Lower leg skin (tissue), 3 donors: Measurements from ENCODE around the gene APCDD1.

ENCODE experiments used
- CTCF ChIP-seq, 3 donors: fragments of 450-650 bp; IDR thresholded peaks; one replicate each; pipeline ENCODE4 v1.5.1; 2016; ENCODE audit warnings: antibody characterized with exemption in 3 of 3, mild to moderate bottlenecking in 3 of 3, moderate library complexity in 2 of 3
- POLR2A ChIP-seq, 2 donors: fragments of 450-650 bp; IDR thresholded peaks; one replicate each; pipeline ENCODE4 v1.6.1; 2016 to 2017; ENCODE audit warnings: antibody characterized with exemption in 2 of 2, mild to moderate bottlenecking in 1 of 2, moderate library complexity in 1 of 2

DNA sequence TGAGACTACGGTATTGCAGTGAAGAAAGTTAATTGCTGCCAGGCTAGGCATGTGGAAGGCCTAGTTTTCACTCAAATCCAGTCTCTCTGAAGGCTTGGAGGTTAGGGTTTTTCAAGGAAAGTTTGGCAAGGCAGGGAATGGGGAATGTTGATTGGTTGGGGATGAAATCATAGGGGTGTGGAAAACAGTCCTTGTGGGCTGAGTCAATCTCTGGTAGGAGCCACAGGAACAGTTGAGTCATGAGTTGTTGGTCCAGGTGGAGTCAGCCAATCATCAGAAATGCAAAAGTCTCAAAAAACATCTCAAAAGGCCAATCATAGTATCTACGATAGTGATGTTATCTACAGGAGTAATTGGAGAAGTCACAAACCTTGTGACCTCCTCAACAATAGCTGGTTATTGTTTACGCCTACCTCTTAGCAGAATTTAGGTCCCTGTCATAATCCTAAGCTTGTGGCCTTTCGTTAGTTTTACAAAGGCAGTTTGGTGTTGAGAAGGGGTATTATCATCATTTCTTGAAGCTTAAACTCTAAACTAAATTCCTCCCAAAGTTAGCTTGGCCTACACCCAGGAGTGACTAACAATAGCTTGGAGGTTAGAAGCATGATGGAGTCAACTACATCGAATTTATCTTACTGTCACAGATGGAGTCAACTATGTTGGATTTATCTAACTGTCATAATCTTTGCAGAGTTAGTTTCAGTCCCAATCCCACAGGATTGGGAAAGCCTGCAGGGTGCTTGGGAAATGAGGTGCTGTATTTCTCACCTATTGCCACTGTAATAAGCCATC is 33.7 kb upstream of the APCDD1 start:
- TF ChIP-seq CTCF (IDR thresholded peaks at IDR 0.05) (no peak), POLR2A (IDR thresholded peaks at IDR 0.05) (no peak)
